ENCODE results near the gene YIF1A.
"Not testable (repeated sequence)": the region's sequence is repeated elsewhere in the genome, so short reads cannot be mapped to it uniquely, and the experiment has no call there.

The YIF1A gene

GRCh38 chr11:66326261-66327111, 37.5 kb upstream of the YIF1A start:
- peak; percentile 39 for DNase-seq

DNA sequence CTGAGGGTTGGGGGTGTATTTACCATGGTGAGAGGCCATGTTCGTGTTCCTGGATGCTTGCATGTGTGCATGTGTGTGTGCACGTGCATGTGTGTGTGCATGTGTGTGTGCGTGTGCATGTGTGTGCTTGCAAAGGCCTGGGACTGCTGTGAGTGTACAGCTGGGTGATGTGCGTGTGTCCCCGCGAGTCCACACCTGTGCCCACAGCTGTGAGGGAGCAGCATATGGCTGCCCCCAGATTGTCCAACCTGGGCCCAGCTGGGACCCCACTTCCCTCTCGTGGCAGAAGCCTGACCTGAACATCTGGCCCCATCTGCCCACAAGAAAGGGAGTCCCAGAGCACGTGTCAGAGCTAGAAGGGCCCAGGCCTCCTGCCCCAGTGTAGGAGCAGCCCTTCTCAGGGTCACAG, 36.3 kb upstream of the YIF1A start:
- DNase-seq = no peak

DNA sequence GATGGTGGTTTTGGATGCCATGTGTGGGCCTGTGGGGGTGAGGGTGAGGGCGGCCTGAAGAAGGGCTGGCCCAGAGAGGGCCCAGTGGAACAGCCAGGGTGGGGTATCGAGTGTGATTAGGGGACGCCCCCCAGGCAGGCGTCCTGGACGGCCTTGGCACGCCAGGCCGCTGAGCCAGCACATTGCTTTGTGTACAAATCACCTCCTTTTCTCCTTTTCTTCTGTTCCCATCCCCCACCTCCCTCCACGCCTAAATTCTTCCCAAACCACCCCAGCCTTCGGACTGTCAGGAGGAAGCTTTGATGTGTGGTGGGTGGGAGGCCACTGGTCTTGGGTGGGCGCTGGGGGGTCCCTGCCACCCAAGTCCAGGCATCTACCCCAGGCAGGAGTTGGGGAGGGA, 35.7 kb upstream of the YIF1A start:
- no peak for DNase-seq

DNA sequence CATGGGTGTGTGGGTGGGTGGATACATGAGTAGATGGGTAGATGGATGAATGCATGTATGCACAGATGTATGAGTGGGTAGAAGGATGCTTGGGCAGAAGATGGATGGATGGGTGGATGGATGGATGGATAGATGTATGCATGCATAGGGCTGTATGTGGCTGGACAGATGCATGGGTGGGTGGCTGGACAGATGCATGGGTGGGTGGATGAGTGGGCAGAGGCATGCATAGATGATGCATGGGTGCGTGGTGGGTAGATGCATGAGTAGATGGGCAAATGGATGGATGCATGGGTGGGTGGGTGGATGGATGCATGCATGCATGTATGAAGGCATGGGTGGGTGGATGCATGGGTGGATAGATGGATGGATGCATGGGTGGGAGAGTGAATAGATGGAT, 34.7 kb upstream of the YIF1A start:
- no peak for DNase-seq

DNA sequence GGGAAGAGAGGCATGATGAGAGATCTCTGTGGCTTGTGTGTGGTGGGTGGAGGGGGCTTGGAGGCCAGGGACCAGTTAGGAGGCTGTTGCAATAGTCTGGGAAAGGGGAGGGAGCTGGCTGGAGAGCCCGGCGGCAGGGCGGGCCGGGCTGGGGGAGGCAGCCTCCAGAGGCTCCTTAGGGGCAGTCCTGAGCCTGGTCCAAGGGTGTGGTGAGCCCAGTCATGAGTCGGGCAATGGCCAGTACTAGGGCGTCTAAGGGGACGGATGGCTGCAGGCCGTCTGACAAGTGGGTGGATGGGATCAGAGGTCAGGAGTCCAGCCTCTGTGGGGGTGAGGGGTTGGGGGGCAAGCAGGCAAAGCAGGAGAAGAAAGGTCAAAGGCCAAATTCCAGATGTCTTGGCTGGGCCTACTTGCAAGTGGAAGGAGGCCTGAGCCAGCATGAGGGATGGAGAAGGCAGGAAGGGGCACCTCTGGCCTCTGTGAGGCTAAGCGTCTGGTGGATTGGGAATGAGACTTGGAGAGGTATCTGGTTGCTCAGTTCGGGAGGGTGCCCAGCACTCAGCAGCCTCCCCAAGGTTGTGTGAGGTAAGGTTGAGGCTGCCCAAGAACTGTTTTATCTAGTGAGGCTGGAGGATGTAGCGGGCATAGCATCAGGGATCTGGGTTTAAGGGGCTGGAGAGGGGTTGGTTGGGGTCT, 33.9 kb upstream of the YIF1A start:
- no peak for DNase-seq

DNA sequence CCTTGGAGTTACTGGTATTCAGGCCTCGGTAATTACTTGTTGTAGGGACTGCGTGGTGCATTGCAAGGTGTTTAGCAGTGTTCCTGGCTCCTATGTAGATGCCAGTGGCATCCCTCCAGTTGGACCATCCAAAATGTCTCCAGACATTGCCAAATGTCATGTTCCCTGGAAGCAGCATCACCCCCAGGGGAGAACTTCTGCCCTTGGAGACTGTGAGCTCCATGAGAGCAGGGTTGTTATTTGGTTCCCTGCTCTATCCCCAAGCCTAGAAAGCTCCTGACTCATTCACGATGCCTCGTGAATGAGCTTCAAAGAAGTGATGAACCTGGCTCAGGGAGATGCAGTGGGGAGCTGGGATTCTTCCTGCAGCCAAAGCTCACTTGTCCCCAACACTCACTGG, 32.7 kb upstream of the YIF1A start:
- no peak for DNase-seq

GRCh38 chr11:66320748-66321147, 31.8 kb upstream of the YIF1A start:
- not testable (repeated sequence) for DNase-seq

- not testable (repeated sequence) for DNase-seq
Measured at GRCh38 chr11:66320289-66320688, 31.3 kb upstream of the YIF1A start.

DNA sequence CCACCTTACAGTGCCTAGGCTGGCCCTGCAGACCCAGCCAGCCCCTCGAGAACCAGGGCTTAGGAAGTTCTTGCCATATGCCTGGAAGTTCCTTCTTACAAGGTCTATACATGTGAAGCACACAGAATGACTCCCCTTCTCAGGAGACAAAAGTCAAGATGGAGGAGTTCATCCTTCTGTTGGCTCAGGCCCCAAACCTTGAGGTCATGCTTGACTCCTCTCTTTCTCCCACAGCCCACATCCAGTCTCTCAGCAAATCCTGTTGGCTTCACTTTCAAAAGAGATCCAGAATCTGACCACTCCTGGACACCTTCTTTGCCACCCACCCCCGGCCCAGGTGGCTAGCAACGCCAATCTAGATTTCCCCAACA, 29.6 kb upstream of the YIF1A start:
- no peak for DNase-seq

- DNase-seq = peak; percentile 40
Measured at GRCh38 chr11:66317723-66318599, 29.0 kb upstream of the YIF1A start.

- DNase-seq = peak; percentile 46
Measured at GRCh38 chr11:66317322-66317722, 28.4 kb upstream of the YIF1A start.

DNA sequence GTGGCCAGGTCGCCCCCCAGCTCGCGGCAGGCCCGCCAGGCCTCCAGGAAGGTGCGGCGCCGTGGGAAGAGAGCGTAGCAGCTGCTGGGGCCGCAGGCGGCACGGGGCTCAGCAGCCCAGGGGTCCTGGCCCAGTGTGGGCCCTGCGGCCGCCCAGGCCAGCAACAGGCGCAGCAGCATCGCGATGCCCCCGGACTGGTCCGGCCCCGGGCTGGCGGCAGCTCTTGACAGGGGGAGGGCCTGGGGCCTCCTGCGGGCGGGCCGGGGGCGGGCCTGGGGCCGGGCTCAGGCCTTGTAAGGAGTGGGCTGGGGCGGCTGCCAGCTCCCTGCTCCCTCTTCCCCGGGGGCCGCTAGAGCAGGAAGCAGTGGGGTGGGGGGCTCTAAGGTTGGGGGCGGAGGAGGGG, 27.9 kb upstream of the YIF1A start, which contains the start of gene CD248:
Gene CD248 (minus strand): TSS at position 196 of the 403 bp plus-strand sequence. CDS start 17 bp downstream, at position 179.
- DNase-seq = no peak

DNA sequence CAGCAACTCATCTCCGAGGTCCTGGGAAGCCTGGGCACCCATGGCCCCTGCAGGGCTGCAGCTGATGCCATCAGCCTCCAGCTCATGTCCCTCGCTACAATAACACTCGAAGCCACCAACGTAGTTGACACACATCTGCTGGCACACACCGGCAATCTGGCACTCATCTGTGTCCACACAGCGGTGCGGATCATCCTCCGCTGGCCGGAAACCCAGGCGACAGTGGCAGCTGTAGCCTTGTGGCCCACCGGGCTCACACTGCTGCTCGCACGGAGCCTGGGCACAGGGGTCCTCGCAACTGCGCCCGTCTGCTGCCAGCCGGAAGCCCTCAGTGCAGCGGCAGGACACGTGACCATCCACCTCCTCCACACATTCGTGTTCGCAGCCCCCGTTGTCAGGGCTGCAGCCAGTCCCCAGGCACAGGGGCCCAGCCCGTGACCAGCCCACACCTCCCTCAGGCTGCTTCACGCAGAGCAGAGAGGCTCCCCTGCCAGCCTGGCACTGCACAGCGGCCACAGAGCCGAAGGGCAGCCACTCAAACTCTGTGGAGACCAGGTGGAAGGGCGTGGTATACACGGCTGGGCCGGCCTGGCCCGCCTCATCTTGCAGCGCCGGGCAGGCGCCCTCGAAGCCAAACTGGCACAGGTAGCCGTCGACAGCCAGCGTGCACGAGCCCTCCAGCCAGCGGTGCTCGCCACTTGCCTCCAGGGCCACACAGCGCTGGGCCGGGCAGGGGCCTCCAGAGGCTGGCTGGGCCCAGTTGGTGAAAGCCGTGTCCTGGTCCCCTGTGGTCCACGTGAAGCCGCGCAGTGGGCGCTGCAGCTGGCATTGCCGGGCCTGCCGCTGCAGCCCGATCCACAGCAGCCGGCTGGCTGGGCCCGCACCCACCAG, 27.2 kb upstream of the YIF1A start:
- no peak for DNase-seq

DNA sequence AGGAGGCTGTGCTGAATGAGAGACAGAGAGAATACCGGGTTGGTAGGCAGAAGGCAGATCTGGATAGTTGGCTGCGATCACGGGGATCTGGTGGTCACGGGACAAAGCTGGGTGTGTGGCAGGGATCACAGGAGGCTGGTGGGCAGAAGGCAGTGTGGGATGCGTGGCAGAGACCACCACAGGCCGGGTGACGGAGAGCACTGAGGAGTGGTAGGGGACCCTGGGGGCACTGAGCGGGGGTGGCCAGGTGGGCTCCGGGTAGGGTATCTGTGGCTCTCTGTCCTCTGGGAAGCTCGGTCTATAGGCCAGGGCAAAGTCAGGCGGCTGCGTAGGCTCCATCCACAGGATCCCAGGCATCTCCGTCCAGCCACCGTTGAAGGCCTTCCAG, 26.5 kb upstream of the YIF1A start:
- DNase-seq = no peak

- DNase-seq = no peak
Measured at GRCh38 chr11:66314561-66315497, 25.9 kb upstream of the YIF1A start.

- DNase-seq = no peak
Measured at GRCh38 chr11:66314186-66314501, 25.2 kb upstream of the YIF1A start.

DNA sequence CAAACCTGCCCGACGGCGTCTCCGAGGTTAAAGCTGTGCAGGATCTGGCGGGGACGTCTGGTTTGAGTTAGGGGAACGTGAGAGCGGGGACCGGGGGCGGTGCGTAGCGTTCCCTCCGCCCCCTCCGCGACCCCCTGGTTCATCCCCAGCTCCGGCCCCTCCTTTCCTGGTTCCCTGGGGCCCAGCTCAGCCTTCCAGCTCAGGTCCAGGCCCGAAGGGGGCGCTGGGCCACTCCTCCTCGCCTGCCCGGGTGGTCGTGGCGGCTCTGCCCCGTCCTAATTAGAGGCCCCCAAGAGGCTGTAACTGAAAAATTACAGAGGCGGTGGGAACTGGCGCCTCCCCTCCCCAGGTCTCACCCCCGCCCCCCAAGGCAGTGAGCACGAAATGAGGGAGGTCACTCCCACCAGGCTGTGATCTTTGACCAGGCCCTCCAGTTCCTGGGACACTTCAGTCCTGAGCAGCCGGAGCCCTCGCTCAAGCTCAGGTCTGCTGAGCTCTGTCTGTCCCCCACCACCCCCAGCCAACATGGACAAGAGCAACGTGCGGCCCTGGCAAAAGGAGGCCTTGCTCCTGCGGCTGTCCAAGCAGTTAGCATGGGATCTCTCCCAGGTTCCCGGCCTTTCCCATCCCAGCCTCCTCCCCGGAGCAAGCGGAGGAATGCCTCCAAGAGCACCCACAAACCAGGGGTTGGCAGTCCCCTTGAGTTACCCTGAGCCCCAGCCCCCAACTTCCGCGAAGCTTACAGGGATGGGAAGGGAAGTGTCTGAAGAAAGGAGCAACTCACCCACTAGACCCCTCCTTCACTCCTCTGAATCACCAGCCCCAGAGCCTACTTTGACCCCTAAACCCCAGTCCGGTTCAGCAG, 24.6 kb upstream of the YIF1A start:
- no peak for DNase-seq

DNA sequence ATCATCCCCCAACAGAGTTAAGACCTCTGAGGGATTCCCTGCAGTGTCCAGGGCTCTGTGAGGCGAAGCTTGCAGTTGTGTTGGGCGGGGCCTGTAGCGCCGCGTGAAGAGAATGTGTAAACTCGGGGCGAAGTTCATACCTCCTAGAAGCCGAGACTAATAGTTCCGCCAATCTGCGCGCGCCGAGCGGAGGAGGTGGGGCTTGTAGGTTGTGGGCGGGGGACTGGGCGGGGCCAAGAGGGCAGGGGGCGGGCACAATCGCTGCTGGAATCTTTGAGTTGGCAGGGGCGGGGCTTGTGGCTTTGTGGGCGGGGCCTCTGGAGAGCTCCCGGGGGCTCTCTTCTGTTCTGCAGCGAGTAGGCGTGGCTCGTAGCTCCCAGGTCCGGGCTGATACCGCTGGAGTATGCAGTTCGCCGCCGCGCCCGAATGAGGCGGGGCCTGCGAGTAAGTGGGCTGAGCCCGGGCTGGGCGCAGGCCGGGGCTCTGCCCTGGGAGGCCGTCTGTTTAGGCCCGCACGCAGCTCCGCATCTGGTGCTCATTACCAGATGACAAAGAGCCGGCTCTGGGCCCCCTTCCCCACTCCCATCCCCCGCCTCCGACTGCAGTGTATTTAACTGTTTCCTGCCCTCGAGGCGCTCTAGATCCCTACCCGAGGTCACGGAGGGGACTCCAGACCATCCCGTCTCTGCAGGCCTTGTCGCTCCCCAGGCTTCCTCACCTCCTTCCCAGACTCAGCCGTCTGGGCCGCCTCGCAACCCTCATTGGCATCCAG, 23.8 kb upstream of the YIF1A start:
- peak; percentile 94 for DNase-seq

GRCh38 chr11:66311965-66312548, 23.1 kb upstream of the YIF1A start:
- peak; percentile 96 for DNase-seq
